Body of pancreas (tissue), 4 donors: Measurements from ENCODE around the gene HSH2D. TPM values are rescaled to one million over a fixed set of nuclear protein-coding genes. Genes with fewer than 3 reads are reported as not detected.
"Not testable (repeated sequence)": the region's sequence is repeated elsewhere in the genome, so short reads cannot be mapped to it uniquely, and the experiment has no call there.

ENCODE experiments used
- ATAC-seq: fragments of 150-250 bp; one replicate; pipeline ENCODE4 v1.9.1; 2016
- DNase-seq, 4 donors: peaks; one replicate each; pipeline ENCODE4 v3.0.0-alpha.2; 2019
- H3K27ac ChIP-seq, 4 donors: fragments of 200-600 bp; sonication (generic); 1 replicate in 3 of 4; 2 replicates in 1 of 4; pipeline versions ENCODE4 v1.5.1 to v1.6.1; 2016 to 2019; ENCODE audit warnings: mild to moderate bottlenecking in 1 of 4, mixed read lengths in 1 of 4, moderate library complexity in 1 of 4
- H3K27me3 ChIP-seq, 2 donors: fragments of 200-600 bp; sonication (generic); one replicate each; pipeline ENCODE4 v1.6.0; 2016; ENCODE audit warnings: mild to moderate bottlenecking in 1 of 2
- H3K36me3 ChIP-seq, 2 donors: fragments of 200-600 bp; sonication (generic); replicated peaks in 1 of 2; 2 replicates each; pipeline ENCODE4 v1.5.1; 2016; ENCODE audit warnings: low read depth in 2 of 2; ENCODE audit not compliant: insufficient read depth in 1 of 2
- H3K4me1 ChIP-seq: fragments of 200-600 bp; sonication (generic); one replicate; pipeline ENCODE4 v1.6.0; 2016
- H3K4me3 ChIP-seq, 2 donors: fragments of 200-600 bp; sonication (generic); 1 replicate in 1 of 2; 2 replicates in 1 of 2; pipeline ENCODE4 v1.5.1; 2016 to 2019
- H3K9me3 ChIP-seq, 3 donors: fragments of 200-600 bp; sonication (generic); 1 replicate in 2 of 3; 2 replicates in 1 of 3; pipeline ENCODE4 v1.5.1; 2016
- CTCF ChIP-seq, 7 experiments: fragments of 450-650 bp in 4 of 7; fragments of 200-600 bp in 3 of 7; sonication (generic) in 3 of 7; IDR thresholded peaks; one replicate each; pipeline ENCODE4 v1.5.1; 2016 to 2019; ENCODE audit warnings: antibody characterized with exemption in 7 of 7
- POLR2A ChIP-seq, 3 donors: fragments of 450-650 bp; IDR thresholded peaks; one replicate each; pipeline ENCODE4 v1.6.1; 2016; ENCODE audit warnings: antibody characterized with exemption in 3 of 3, mild to moderate bottlenecking in 2 of 3
- WGBS, 2 donors: methylation state at CpG; one replicate each; pipeline ENCODE4 v1.1.5; 2017; 5-methylcytosine and 5-hydroxymethylcytosine counted together
- intact Hi-C: fragments of 100-400 bp; cut with DNase I; formaldehyde crosslinking; loops from one replicate; pipeline ENCODE4 v1.15.1; 2023
- total RNA-seq, 2 donors: library from RNA; depleted of rRNA; stranded (reverse); fragments of >200 nt; gene quantifications; one replicate each; pipeline ENCODE4 v1.1.0, GENCODE V29; 2016

Gene HSH2D
- total RNA-seq, 2 donors from 2014 or later, result 3.6 to 9.6 TPM

GRCh38 chr19:16098416-16098768 lies 45.1 kb upstream of the HSH2D start:
- H3K27ac ChIP-seq, result peak overlapping the region in 3 of 4 donors; percentile 0 to 64 (median 43)
- no peak for TF ChIP-seq POLR2A (IDR thresholded peaks at IDR 0.05)
- no peak for TF ChIP-seq CTCF (IDR thresholded peaks at IDR 0.05)
- H3K4me3 ChIP-seq, result no peak overlapping the region
- intact Hi-C loops, result no loop called here
- 71% methylated on average over 6 of the region's 6 CpGs for WGBS, 2 donors
- peaks cover 6 to 17% of the 10 kb centered on the region in 2 donors for H3K36me3 ChIP-seq
- H3K27me3 ChIP-seq, result no peaks in the 10 kb centered on the region
- peaks cover 23% of the 10 kb centered on the region for H3K4me1 ChIP-seq
- no peaks in the 10 kb centered on the region for H3K9me3 ChIP-seq
- ATAC-seq, result no peak
- no peak for DNase-seq

- Histone ChIP-seq H3K27ac (peak overlapping the region in 1 of 4 donors; percentile 64), H3K36me3 (peaks cover 5 to 17% of the 10 kb centered on the region in 2 donors), H3K27me3 (no peaks in the 10 kb centered on the region), H3K4me1 (peaks cover 25% of the 10 kb centered on the region), H3K9me3 (no peaks in the 10 kb centered on the region), H3K4me3 (no peak overlapping the region)
- DNase-seq, result no peak
- WGBS, 2 donors, result 90 to 92% methylated on average over 4 to 6 of the region's 6 CpGs
- intact Hi-C loops, result no loop called here
- no peak for ATAC-seq
- no peak for TF ChIP-seq CTCF (IDR thresholded peaks at IDR 0.05)
- TF ChIP-seq POLR2A (IDR thresholded peaks at IDR 0.05), result no peak
Observed at GRCh38 chr19:16098821-16099220, 44.7 kb upstream of the HSH2D start.

- 82 to 84% methylated on average over 8 of the region's 8 CpGs for WGBS, 2 donors
- H3K4me3 ChIP-seq, H3K27ac ChIP-seq, H3K27me3 ChIP-seq, intact Hi-C loops, DNase-seq, ATAC-seq, H3K9me3 ChIP-seq: not testable (repeated sequence)
- Histone ChIP-seq H3K36me3 (peaks cover 5 to 16% of the 10 kb centered on the region in 2 donors), H3K4me1 (peaks cover 25% of the 10 kb centered on the region)
Observed at GRCh38 chr19:16099314-16099965, 44.0 kb upstream of the HSH2D start.

GRCh38 chr19:16100524-16100923 lies 43.0 kb upstream of the HSH2D start:
- 76 to 100% methylated on average over 4 of the region's 4 CpGs for WGBS, 2 donors
- TF ChIP-seq CTCF (IDR thresholded peaks at IDR 0.05), result no peak
- TF ChIP-seq POLR2A (IDR thresholded peaks at IDR 0.05), result no peak
- Histone ChIP-seq H3K36me3 (peaks cover 0 to 11% of the 10 kb centered on the region in 2 donors), H3K27ac (no peak overlapping the region), H3K4me1 (peaks cover 25% of the 10 kb centered on the region), H3K27me3 (no peaks in the 10 kb centered on the region), H3K4me3 (no peak overlapping the region), H3K9me3 (no peaks in the 10 kb centered on the region)
- intact Hi-C loops, result no loop called here
- ATAC-seq (no peak), DNase-seq (no peak)

GRCh38 chr19:16104722-16105121 lies 38.8 kb upstream of the HSH2D start:
- TF ChIP-seq POLR2A (IDR thresholded peaks at IDR 0.05) (no peak), CTCF (IDR thresholded peaks at IDR 0.05) (no peak)
- Histone ChIP-seq H3K4me3 (no peak overlapping the region), H3K27me3 (no peaks in the 10 kb centered on the region), H3K4me1 (peaks cover 17% of the 10 kb centered on the region), H3K27ac (no peak overlapping the region), H3K9me3 (no peaks in the 10 kb centered on the region), H3K36me3 (peaks cover 0 to 8% of the 10 kb centered on the region in 2 donors)
- 85 to 88% methylated on average over 6 of the region's 6 CpGs for WGBS, 2 donors
- intact Hi-C loops, result no loop called here
- no peak for ATAC-seq
- no peak for DNase-seq
